NB4 (cell line): ENCODE results near the gene TPMT.

Source experiments
- CTCF ChIP-seq: IDR thresholded peaks from one replicate; pipeline ENCODE4 v1.5.1; 2012; ENCODE audit warnings: low read depth, low read length
- MAX ChIP-seq: IDR thresholded peaks from 2 replicates; pipeline ENCODE4 v1.6.1; 2011; ENCODE audit warnings: low read depth, low read length
- MYC ChIP-seq: IDR thresholded peaks from 2 replicates; pipeline ENCODE4 v1.6.1; 2011; ENCODE audit warnings: low read depth, low read length
- POLR2A ChIP-seq: IDR thresholded peaks from 2 replicates; pipeline ENCODE4 v1.6.1; 2011; ENCODE audit warnings: mild to moderate bottlenecking; ENCODE audit not compliant: insufficient read length; ENCODE audit errors: extremely low read depth

- TF ChIP-seq CTCF (no peak), MAX (no peak), POLR2A (no peak), MYC (no peak)
Measured at GRCh38 chr6:18142591-18142861, 12.4 kb downstream of the TPMT start.
